Metanephros (tissue), 2 donors: Measurements from ENCODE around the gene FSHR. TPM values are rescaled to one million over a fixed set of nuclear protein-coding genes. Genes with fewer than 3 reads are reported as not detected.

Experiments
- small RNA-seq: library from RNA; depleted of rRNA; stranded (forward); fragments of <200 nt; gene quantifications from one replicate; pipeline ENCODE3, GENCODE V24; 2014; ENCODE audit warnings: low replicate concordance
- total RNA-seq: library from RNA; depleted of rRNA; stranded (reverse); fragments of >200 nt; gene quantifications from one replicate; pipeline ENCODE4 v1.2.3, GENCODE V29; 2014

Gene FSHR
- total RNA-seq = not detected

GRCh38 chr2:49154140-49154539 lies at the start of gene FSHR:
TSS of gene FSHR (minus strand) at chr2:49154515. CDS start at chr2:49154417, 98 bp downstream.

Small RNA genes within 50 kb of the gene (small RNA-seq; reads per million reads assigned to genes)
- not detected for gene MIR548BA
